Breast epithelium (tissue), 3 donors: Measurements from ENCODE around the gene MAST1.

Experiments used
- POLR2AphosphoS5 ChIP-seq, 3 donors: sonication (generic); formaldehyde crosslinking; IDR thresholded peaks; one replicate each; pipeline ENCODE4 v1.6.1; 2017; ENCODE audit warnings: antibody characterized with exemption in 3 of 3
- TF ChIP-seq, protein P1 (sequence below), 3 donors: fragments of 450-650 bp; IDR thresholded peaks; one replicate each; pipeline ENCODE4 v1.5.1; 2016 to 2017; ENCODE audit warnings: antibody characterized with exemption in 3 of 3, mild to moderate bottlenecking in 3 of 3, moderate library complexity in 3 of 3

GRCh38 chr19:12922959-12923358 is 84.6 kb downstream of the MAST1 start:
- TF ChIP-seq, protein P1, sequence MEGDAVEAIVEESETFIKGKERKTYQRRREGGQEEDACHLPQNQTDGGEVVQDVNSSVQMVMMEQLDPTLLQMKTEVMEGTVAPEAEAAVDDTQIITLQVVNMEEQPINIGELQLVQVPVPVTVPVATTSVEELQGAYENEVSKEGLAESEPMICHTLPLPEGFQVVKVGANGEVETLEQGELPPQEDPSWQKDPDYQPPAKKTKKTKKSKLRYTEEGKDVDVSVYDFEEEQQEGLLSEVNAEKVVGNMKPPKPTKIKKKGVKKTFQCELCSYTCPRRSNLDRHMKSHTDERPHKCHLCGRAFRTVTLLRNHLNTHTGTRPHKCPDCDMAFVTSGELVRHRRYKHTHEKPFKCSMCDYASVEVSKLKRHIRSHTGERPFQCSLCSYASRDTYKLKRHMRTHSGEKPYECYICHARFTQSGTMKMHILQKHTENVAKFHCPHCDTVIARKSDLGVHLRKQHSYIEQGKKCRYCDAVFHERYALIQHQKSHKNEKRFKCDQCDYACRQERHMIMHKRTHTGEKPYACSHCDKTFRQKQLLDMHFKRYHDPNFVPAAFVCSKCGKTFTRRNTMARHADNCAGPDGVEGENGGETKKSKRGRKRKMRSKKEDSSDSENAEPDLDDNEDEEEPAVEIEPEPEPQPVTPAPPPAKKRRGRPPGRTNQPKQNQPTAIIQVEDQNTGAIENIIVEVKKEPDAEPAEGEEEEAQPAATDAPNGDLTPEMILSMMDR (IDR thresholded peaks at IDR 0.05): no peak
- no peak for TF ChIP-seq POLR2AphosphoS5 (IDR thresholded peaks at IDR 0.05)
